Measurements from ENCODE around the gene SH3BP4.

The SH3BP4 gene, protein sequence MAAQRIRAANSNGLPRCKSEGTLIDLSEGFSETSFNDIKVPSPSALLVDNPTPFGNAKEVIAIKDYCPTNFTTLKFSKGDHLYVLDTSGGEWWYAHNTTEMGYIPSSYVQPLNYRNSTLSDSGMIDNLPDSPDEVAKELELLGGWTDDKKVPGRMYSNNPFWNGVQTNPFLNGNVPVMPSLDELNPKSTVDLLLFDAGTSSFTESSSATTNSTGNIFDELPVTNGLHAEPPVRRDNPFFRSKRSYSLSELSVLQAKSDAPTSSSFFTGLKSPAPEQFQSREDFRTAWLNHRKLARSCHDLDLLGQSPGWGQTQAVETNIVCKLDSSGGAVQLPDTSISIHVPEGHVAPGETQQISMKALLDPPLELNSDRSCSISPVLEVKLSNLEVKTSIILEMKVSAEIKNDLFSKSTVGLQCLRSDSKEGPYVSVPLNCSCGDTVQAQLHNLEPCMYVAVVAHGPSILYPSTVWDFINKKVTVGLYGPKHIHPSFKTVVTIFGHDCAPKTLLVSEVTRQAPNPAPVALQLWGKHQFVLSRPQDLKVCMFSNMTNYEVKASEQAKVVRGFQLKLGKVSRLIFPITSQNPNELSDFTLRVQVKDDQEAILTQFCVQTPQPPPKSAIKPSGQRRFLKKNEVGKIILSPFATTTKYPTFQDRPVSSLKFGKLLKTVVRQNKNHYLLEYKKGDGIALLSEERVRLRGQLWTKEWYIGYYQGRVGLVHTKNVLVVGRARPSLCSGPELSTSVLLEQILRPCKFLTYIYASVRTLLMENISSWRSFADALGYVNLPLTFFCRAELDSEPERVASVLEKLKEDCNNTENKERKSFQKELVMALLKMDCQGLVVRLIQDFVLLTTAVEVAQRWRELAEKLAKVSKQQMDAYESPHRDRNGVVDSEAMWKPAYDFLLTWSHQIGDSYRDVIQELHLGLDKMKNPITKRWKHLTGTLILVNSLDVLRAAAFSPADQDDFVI

DNA sequence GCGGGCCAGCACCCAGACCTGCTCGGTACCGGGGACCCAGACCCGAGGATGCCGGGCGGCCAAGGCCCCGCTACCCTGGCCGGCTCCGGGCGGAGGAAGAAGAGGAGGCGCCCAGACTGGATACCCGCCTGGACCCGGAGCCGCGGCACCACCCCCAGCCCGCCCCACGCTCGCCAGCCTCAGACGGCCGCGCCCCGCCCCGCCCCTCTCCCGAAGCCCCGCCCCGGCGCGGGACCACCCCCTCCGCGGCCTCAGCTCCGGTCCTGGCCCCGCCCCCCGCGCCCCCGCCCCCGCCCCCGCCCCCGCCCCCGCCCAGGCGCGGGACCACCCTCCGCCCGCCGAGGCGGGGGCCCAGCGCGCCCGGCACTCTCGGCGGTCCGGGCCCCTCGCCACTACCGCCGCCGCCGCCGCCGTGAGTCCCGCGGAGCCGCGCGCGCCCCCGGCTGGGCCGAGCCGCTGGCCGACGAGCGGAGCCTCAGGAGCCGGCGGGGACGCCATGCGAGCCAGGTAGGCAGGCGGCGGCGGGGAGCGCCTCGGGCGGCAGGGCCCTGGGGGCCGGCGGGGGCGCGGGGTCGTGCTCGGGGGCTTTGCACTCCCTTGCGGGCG lies at the start of gene SH3BP4:
Gene SH3BP4 (plus strand): TSS at position 354 of the 606 bp plus-strand sequence. CDS start 82,986 bp downstream, outside the sequence.
- DNase-seq, result peak; percentile 76

DNA sequence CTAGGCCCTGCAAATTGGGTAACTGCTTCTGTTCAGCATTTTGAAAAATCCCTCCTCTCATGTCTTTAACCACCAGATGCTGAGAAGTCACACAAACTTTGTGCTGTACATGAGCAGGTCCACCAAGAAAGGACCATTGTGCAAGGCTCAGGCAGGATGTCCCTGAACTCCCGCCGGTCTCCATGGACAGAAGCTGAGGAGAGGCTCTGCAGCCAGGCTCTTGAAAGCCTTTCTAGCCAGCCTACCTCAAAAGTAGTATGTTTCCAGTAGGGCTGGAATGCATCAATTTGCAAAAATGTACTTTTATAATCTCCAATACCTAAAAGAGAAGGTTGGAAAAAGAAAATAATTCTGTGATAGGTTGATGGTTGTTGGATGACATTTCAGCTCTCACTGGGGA lies 47.0 kb upstream of the SH3BP4 start:
- no peak for DNase-seq

DNA sequence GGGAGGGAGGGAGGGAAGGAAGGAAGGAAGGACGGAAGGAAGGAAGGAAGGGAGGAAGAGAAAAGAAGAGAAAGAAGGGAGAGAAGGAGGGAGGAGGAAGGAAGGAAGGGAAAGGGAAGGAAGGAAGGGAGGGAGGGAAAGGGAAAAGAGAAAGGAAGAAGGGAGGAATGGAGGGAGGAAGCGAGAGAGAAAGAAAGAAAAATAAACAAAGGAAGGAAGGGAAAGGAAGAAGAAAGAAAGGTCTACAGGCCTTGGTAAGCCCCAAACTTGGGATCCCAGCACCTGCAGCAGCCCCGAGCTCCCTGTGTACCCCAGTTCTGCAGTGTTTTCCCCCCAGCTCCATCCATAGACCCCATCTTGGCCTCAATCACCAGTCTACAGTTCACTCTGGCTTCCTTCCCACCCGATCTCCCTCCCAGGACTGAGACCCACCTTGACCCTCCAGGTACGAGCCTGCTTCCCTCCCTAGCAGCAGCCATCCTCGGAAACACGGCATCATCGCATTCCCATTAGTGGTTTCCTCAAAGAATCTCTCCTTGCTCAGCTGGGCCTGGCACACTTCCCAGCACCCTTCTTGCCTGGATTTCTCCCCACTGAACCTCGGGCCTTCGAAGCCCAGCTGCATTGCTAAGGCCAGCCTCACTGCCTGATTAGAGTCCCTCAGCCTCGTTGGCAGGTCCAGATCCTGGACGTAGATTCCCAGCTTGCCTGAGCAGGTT lies 46.1 kb upstream of the SH3BP4 start:
- no peak for DNase-seq

DNA sequence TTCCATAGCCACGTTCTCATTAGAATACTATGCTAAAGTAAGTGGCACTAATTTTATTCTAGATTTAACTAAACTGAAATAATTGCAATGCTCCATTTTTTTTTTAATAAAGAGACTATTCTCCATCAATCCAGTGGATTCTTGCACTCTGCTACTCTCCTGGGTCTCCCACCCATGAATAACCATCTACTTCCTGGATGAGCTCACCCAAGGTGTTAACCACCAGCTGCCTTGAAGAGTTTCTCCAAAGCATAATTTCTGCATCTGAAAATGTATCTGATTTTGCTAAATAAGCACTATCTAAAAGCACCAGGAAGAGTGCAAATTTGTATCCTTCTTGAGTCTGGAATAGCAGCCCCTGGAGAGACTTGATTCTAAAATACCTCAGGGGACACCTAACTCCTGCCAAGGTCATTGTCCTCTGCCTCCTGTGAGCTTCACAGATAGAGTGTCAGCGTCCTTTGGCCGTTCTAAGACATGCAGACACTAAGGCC lies 41.6 kb upstream of the SH3BP4 start:
- no peak for DNase-seq

DNA sequence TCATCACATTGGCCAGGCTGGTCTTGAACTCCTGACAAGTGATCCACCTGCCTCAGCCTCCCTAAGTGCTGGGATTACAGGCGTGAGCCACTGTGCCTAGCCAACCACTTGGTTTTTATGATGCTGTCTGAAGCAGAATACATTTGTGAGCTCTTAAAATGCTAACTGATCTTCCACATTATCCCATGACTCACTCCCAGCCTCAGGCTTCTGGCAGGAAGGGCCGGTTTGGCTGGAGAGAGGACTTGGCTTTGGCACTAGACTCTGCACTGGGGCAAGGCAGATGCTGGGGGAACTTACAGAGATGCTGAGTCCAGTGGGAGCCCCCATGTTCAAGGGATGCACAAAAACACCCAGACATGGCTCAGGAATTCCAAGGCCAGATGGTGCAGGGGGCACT lies 40.5 kb upstream of the SH3BP4 start:
- DNase-seq, result no peak

DNA sequence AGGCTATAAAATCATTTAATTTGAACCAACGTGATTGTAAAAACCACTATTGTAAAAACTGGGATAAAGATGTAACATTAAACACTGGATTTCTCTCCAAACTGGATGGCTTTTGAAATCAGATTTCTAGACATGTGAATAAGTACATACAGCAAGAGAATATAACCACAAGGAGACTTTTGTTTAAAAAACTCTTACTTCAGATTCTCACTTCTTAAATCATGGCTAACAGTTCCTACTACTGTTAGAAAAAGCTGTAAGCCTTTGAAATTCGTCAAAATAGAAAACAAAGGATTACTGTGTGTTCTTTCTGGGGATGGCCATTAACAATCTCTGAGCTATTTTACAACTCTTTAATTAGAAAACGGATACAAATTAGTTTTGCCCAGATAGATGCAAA lies 39.4 kb upstream of the SH3BP4 start:
- DNase-seq, result no peak

DNA sequence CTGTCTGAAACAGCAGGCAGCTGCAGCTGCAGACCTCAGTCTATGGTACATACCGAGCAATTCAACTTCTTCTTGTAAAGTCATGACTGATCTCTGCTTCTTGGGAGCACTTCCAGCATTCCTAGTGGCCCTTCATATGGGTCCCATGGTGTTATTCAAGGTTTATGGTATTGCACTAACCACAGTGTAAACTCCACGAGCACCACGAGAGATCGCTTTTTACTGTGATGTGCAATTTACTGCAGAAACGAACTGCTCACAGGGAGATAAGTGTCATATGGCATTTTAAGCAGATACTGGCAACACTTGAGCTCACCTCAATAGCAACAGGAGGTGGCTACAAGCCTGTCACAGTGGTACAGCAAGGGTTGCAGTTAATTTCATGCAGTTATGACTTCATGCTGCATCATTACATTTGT lies 38.6 kb upstream of the SH3BP4 start:
- DNase-seq, result peak; percentile 42

DNA sequence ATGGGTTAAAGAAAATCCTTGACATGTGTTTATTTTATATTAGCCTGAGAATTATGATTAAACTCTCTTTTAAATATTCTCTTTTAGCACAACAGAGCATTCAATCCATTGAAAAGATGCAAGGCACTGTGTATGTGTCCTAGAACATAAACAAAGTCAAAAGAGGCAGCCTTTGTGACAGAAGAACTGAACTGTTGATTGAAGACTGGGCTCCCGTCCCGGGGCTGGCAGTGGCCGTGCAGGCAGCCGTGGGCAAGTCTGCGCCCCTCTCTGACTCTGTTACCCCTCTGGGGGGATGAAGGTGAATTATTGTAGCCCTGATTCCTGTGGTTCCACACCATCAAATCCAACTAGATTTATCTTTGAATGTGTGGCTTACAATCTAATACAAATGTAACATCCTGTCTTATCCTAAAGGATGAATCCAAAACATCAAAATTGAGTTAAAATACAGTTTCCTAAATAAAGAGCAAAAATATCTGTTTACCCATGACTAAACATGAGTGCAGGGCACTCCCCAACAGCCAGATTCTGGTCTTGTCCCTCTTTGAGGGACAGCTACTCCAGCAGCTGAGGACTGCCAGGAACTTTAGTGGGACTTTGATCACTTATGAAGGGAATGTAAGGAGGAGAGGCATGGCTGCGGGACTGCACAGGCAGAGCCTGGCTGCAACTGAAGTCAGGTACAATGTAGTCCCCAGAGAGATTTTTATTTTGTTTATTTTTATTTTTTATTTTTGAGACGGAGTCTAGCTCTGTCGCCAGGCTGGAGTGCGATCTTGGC lies 37.3 kb upstream of the SH3BP4 start:
- no peak for DNase-seq

DNA sequence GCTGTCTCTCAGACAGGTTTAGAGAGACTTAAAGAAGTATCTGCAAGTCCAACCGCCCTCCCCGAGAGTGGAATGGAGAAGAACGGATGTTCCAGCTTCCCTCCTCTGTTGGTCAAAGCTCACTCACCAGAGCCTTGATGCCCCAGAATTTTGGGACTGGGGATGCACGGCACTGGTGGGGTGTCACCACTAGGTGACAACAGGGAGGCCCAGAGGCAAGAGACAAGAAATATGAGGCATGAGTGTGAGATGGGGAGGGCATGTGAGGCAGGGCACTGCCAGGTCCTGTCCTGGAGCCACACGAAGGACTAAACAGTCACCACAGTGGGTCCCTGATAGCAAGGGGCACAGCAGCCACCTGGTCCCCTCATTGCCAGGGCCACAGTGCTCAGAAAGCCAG lies 35.1 kb upstream of the SH3BP4 start:
- DNase-seq, result no peak

DNA sequence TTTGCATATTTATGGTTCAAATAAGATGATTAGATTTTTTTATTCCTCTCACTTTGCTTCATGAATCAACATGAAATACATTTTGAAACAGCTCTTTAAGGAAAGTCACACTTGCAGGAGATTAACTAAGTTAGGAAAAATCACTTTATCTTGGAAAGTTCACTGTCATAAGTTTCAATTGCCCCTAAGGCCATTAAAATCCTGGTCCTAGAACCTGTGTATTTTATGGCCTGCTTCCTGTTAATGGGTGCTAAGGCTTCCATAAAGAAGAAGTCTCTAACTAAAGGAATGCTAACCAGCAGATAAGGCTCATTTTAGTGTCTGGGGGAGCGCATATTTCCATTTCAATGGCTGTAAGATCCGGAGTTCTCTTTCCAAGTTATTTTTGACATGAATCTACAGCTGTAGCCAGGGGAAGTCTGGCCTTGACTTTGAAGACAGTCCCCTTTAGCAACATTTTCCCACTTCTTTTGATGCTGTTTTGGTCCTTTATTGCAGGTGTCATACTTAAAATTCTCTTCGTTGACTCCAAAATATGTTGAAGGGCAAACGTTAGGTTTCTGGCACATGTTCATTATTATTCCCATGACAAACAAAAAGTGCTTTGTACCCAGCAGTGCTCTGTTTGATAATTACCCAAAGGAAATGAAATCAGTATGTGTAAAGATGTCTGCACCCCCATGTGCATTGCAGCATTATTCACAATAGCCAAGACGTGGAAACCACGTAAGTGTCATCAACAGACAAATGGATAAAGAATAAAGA lies 34.4 kb upstream of the SH3BP4 start:
- DNase-seq, result no peak

DNA sequence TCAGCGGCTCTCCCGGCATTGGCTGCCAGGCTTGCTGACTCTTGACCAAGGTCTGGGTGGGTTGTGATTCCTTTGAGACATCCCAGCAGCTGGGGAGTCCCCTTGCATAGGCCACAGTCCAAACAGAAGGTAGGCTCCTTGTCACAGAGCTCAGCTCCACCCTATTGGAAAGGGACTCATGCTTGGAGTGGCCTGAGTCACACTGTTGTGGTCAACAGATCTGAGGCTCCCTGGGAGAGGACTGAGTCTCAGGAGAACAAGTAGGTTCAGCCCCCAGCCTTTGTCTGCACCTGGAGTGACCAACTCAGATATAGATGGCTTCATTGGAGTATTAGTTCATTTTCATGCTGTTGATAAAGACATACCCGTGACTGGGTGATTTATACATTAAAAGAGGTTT lies 32.1 kb upstream of the SH3BP4 start:
- no peak for DNase-seq

DNA sequence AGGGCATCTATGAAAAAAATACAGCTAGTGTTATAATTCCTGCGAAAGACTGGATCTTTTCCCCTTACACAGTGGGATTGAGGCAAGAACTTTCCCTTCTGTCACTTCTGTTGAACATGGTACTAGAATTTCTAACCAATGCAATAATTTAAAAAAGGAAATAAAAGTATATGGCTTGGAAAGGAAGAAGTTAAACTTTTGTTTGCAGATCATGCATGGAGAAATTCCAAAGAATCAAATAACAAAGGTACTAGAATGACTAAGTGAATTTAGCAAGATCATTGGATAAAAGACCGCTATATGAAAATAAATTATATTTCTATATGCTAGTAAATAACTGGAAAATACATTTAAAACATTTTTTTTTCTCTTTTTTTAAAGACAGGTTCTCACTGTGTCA lies 31.0 kb upstream of the SH3BP4 start:
- DNase-seq, result no peak

DNA sequence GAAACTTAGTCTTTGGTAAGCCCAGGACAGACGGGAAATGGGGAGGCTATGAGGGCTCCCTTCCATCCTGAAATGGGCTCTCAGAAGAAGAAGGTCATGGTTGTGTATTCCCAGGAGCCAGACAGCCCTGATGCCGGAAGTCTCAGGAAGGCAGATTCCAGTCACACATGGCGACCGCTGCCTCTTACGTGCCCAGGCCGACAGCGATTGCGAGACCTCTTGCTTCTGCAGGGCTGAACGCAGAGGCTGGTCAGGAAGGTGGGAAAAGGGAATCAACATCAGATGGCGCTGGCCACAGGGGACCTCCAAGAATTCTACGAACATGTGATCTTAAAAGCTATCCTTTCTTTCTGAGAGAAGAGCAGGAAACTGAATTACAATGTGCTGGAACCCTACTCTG lies 22.8 kb upstream of the SH3BP4 start:
- DNase-seq, result no peak

DNA sequence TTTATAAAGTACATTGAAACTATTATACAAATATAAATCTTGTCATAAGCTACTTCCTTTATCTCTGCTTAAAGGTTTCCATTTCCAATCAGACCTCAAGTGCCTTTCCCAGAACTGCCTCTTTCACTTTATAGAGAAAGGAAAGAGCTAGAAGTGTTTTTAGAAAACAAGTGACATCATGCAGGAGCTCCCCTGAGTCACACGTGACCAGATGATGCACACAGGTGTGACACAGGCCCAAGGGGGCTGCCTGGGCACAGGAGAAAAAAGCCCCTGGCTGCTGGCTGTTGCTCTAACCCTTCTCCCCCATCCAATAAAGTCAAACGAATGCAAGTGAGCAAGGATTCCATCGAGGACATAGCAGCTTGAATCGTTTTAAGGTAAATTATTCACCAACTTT lies 21.4 kb upstream of the SH3BP4 start:
- DNase-seq, result no peak

DNA sequence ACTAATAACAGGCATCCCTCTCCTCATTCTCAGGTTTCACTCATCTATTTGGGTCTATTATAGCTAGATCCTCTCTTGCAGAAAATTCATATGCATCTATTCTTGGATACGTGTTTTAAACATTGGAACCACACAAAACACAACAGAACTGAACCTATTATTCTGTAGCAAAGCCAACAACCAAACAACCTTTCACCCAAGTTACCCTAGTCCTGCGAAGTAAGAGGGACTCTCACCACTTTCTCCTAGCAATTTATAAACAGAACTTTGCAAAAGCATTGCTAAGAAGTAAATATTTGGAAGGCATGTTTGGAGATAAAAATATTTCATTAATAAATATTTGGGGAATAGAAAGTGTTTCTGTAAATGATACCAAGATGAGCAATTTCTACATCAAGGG lies 20.4 kb upstream of the SH3BP4 start:
- DNase-seq, result no peak

DNA sequence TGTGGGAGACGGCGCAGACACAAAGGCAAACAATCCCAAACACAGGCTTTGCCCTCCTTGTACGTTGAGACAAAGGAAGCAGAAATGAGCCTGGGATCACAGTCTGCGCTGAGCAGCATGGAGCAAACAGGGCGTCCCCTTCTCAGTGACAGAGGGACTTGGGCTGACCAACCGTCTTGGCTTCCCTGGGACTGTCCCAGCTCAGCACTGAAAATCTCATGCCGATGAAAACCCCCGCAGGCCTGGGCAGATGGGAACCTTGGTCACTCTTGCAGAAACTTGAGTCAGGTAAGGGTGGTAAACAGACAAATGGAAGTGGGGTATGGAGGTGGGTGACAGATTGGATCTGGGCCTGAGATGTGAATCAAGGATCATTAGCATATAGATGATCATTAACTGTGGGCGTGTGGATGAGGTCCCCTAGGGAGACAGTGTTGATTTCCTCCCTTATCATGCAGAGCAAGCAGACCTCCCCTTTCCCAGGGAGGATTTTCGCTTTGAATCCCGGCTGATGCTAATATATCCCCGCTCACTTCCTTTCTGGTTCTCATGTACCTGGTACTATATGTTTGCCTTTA lies 19.1 kb upstream of the SH3BP4 start:
- DNase-seq, result peak; percentile 69

DNA sequence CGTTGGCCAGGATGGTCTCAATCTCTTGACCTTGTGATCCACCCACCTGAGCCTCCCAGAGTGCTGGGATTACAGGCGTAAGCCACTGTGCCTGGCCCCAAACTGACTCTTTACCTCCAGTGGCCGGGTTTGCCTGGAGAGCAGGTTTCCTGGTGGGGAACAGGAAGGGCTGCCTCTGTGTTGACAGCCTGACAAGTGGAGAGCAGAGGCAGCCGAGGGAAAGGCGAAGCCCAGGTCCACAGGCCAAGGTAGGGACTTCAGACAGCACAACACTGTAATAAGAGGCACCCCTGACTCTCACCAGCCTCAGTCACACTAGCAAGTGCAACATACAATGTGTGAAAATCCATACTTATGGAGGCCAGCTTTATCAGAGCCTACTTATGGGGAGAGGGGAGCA lies 16.5 kb upstream of the SH3BP4 start:
- DNase-seq, result no peak

DNA sequence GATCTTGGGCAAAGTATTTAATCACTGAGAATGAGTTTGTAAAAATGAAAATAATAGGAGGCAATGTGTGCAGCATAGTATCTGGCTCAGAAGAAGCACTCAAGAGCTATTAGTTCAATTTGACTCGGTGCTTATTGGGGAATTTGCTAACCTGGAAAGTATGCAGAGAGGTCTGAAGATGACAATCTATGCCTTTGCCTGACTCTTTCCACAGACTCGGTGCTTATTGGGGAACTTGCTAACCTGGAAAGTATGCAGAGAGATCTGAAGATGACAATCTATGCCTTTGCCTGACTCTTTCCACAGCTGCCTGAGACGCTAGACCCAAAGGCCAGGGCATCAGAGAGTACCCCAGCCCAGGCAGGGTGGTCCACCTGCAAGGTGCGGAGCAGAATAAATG lies 12.2 kb upstream of the SH3BP4 start:
- DNase-seq, result no peak

DNA sequence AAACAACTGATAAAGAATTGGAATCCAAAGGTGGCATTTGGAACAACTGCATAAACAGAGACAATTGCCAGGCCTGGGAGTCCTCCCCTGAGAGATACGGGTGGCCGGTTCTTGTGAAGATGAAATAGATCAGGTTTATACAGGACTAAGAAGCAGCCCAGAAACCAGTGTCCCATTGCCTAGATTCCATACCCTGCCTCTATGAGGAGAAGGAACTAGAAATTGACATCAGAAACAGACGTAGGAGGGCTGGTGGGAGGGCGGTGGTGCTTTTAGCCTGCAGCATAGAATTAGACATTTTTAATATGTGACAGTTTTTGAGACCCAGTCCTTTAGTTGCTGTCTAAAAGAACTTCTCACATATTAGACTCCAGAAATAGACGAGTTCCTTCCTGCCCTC lies 11.8 kb upstream of the SH3BP4 start:
- DNase-seq, result no peak

DNA sequence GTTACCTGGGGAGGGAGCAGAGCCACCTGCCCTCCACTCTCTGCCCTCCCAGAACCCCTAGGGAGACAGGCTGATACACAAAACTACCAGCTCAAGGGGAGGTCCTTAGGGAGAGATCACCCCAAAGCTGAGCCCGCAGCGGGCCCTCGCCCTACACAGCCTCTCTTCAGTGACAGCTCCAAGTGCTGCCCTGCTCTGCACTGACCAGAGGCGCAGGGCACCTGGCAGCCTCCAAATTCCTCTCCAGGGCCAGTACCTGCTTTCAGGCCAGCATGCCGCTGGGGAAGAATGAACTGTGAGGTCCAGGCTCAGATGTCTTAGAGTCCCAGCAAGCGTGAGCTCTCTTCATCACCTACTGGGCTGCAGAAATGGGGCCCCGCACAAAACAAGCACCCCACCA lies 11.3 kb upstream of the SH3BP4 start:
- no peak for DNase-seq

Data from NCI-H146 (cell line).